Measurements from ENCODE around the gene DNAI1. TPM values are rescaled to one million over a fixed set of nuclear protein-coding genes. Genes with fewer than 3 reads are reported as not detected.

Gene DNAI1
- total and polyA plus RNA-seq, 2 of the 13 experiments (the other 11 are each of a cell fraction or from before 2014, with no cell fraction given) = not detected

DNA sequence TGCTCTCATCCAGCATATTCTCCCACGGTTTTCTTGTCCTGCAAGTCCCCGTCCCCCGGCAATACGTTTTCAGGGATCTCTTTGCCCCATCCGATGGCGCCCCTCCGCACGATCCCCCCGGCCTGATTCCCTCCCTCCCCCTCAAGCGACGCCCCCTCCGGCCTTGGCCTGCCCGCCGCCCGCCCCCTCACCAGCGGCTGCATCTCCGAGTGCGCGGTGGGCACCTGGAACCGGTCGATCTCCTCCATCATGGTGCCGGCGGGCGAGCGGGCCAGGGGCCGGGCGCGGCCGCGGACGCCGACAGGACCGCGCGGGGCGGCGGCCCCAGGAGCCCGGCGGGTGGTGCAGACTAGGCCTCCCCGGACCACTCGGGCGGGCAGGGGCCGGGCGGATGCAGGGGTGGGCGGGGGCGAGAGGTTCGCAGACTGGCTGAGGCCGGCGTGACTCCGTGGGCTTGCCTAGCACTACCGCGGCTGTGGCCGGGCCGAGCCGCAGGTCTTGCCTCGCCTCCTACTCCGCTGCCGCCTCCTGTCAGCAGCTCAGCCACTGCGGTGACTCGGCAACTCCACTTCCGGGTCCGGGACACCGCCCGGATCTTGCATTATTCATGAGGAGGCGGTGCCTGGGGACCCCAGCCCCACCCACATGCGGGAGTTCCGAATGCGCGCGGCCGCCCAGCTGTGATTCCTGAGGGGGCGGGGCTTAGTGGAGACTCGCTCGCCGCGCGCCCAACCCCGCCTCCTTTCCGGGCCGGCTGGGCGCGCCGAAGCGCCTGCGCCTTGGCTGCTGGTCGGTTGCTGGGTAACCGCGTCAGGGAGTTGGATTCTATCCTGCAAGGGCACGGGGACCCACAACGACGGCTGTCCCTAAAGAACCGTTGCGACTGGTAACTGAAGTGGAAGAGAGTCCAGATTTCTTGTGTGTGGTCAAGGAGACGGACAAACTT, at the start of gene DNAI1, which contains the start of gene FAM219A (continued):
- TF ChIP-seq, protein P1, sequence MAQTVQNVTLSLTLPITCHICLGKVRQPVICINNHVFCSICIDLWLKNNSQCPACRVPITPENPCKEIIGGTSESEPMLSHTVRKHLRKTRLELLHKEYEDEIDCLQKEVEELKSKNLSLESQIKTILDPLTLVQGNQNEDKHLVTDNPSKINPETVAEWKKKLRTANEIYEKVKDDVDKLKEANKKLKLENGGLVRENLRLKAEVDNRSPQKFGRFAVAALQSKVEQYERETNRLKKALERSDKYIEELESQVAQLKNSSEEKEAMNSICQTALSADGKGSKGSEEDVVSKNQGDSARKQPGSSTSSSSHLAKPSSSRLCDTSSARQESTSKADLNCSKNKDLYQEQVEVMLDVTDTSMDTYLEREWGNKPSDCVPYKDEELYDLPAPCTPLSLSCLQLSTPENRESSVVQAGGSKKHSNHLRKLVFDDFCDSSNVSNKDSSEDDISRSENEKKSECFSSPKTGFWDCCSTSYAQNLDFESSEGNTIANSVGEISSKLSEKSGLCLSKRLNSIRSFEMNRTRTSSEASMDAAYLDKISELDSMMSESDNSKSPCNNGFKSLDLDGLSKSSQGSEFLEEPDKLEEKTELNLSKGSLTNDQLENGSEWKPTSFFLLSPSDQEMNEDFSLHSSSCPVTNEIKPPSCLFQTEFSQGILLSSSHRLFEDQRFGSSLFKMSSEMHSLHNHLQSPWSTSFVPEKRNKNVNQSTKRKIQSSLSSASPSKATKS (CRISPR knock-in tag; IDR thresholded peaks at IDR 0.05) = no peak
- TF ChIP-seq ZNF230 (CRISPR knock-in tag; IDR thresholded peaks at IDR 0.05) (no peak), HNRNPK (IDR thresholded peaks at IDR 0.05; ENCODE audit: low read depth, low read length, poor library complexity, severe bottlenecking) (no peak), ZNF788 (CRISPR knock-in tag; IDR thresholded peaks at IDR 0.05; ENCODE audit: borderline replicate concordance) (no peak), RBM22 (optimal IDR thresholded peaks at IDR 0.05; ENCODE audit: low read length) (no peak), ISX (CRISPR knock-in tag; conservative IDR thresholded peaks at IDR 0.05) (no peak), NFRKB (IDR thresholded peaks at IDR 0.05) (no peak), ZSCAN22 (CRISPR knock-in tag; IDR thresholded peaks at IDR 0.05) (no peak), HOXA7 (CRISPR knock-in tag; IDR thresholded peaks at IDR 0.05) (no peak), ZNF235 (CRISPR knock-in tag; IDR thresholded peaks at IDR 0.05; ENCODE audit: borderline replicate concordance) (no peak), SIN3B (IDR thresholded peaks at IDR 0.05; ENCODE audit: low read length) (no peak), BRD4 (CRISPR knock-in tag; IDR thresholded peaks at IDR 0.05) (no peak), DPF2 (CRISPR knock-in tag; IDR thresholded peaks at IDR 0.05; ENCODE audit: borderline replicate concordance, low read depth) (no peak), ZNF598 (CRISPR knock-in tag; IDR thresholded peaks at IDR 0.05; ENCODE audit: borderline replicate concordance) (no peak), NR3C1 (CRISPR knock-in tag; IDR thresholded peaks at IDR 0.05) (no peak), PHB2 (IDR thresholded peaks at IDR 0.05; ENCODE audit: partially characterized antibody) (no peak), PCBP2 (optimal IDR thresholded peaks at IDR 0.05; ENCODE audit: low read depth, low read length, poor library complexity, severe bottlenecking) (no peak), PAF1 (CRISPR knock-in tag; IDR thresholded peaks at IDR 0.05) (no peak), MEF2D (CRISPR knock-in tag; IDR thresholded peaks at IDR 0.05) (no peak), KAT8 (CRISPR knock-in tag; IDR thresholded peaks at IDR 0.05) (peak; percentile 69), FOSL1 (CRISPR knock-in tag; IDR thresholded peaks at IDR 0.05; ENCODE audit: borderline replicate concordance) (no peak), TGIF2 (CRISPR knock-in tag; IDR thresholded peaks at IDR 0.05) (peak; percentile 86), CC2D1A (CRISPR knock-in tag; IDR thresholded peaks at IDR 0.05) (no peak)
- TF ChIP-seq, protein P2, sequence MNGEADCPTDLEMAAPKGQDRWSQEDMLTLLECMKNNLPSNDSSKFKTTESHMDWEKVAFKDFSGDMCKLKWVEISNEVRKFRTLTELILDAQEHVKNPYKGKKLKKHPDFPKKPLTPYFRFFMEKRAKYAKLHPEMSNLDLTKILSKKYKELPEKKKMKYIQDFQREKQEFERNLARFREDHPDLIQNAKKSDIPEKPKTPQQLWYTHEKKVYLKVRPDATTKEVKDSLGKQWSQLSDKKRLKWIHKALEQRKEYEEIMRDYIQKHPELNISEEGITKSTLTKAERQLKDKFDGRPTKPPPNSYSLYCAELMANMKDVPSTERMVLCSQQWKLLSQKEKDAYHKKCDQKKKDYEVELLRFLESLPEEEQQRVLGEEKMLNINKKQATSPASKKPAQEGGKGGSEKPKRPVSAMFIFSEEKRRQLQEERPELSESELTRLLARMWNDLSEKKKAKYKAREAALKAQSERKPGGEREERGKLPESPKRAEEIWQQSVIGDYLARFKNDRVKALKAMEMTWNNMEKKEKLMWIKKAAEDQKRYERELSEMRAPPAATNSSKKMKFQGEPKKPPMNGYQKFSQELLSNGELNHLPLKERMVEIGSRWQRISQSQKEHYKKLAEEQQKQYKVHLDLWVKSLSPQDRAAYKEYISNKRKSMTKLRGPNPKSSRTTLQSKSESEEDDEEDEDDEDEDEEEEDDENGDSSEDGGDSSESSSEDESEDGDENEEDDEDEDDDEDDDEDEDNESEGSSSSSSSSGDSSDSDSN (CRISPR knock-in tag; IDR thresholded peaks at IDR 0.05) = peak; percentile 66; the same call in 1 of the 2 replicates
- TF ChIP-seq, protein P3, sequence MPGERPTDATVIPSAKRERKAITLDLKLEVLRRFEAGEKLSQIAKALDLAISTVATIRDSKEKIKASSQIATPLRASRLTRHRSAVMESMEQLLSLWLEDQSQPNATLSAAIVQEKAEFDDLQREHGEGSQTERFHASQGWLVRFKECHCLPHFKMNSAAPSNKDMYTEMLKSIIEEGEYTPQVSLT (CRISPR knock-in tag; IDR thresholded peaks at IDR 0.05; ENCODE audit: borderline replicate concordance, low read depth) = no peak
- TF ChIP-seq, protein P4, sequence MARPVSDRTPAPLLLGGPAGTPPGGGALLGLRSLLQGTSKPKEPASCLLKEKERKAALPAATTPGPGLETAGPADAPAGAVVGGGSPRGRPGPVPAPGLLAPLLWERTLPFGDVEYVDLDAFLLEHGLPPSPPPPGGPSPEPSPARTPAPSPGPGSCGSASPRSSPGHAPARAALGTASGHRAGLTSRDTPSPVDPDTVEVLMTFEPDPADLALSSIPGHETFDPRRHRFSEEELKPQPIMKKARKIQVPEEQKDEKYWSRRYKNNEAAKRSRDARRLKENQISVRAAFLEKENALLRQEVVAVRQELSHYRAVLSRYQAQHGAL (CRISPR knock-in tag; IDR thresholded peaks at IDR 0.05; ENCODE audit: not compliant biosample characterization) = no peak

All from HepG2 (cell line).